OCI-LY3 (cell line): ENCODE data around the gene ITSN1.

Experiments
- EZH2phosphoT487 ChIP-seq: fragments of 200-600 bp; shearing (Covaris generic); IDR thresholded peaks from 2 replicates; pipeline ENCODE4 v1.6.1; 2018; ENCODE audit warnings: antibody characterized with exemption, mixed run types, low read depth
- TF ChIP-seq, protein P1 (sequence below): fragments of 200-600, 300-600 bp; sonication (generic); IDR thresholded peaks from 2 replicates; pipeline ENCODE4 v1.5.1; 2014; ENCODE audit warnings: antibody characterized with exemption, low read length, low read depth

DNA sequence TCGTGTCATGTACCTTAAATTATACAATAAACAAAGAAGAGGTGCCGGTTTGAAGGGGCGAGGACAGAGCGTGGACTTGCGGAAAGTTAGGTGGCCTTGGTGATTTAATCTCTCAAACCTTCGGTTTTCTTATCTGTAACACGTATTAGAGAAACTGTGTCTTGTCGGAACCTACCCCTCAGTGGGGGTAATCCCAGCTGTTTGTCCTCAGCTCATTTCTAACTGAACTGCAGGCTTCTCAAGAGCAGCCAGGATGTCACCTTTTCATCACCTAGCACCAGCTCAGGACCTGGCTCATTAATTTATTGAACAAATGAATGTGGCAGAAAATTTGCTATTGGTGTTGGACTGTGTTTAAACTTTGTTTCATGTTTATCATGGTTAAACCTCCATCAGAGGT is 31.2 kb downstream of the ITSN1 start:
- TF ChIP-seq, protein P1, sequence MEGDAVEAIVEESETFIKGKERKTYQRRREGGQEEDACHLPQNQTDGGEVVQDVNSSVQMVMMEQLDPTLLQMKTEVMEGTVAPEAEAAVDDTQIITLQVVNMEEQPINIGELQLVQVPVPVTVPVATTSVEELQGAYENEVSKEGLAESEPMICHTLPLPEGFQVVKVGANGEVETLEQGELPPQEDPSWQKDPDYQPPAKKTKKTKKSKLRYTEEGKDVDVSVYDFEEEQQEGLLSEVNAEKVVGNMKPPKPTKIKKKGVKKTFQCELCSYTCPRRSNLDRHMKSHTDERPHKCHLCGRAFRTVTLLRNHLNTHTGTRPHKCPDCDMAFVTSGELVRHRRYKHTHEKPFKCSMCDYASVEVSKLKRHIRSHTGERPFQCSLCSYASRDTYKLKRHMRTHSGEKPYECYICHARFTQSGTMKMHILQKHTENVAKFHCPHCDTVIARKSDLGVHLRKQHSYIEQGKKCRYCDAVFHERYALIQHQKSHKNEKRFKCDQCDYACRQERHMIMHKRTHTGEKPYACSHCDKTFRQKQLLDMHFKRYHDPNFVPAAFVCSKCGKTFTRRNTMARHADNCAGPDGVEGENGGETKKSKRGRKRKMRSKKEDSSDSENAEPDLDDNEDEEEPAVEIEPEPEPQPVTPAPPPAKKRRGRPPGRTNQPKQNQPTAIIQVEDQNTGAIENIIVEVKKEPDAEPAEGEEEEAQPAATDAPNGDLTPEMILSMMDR, result no peak
- TF ChIP-seq EZH2phosphoT487, result no peak
